Measurements from ENCODE around the gene ANKLE2.
A peak's percentile ranks its signal among the peaks of the same experiment; 100 is the strongest.

The ANKLE2 gene

GRCh38 chr12:132685400-132685799 lies 76.2 kb downstream of the ANKLE2 start:
- Histone ChIP-seq H3K9ac (ENCODE audit: low read length) (peak overlapping the region; percentile 87; the same call in 1 of the 2 replicates), H4K20me1 (ENCODE audit: low read depth, low read length) (peaks cover 17% of the 10 kb centered on the region), H3F3A (ENCODE audit: insufficient read depth) (0 out of 2 replicates have a peak, but pooled peaks cover 3% of the 10 kb centered on the region), H2AFZ (ENCODE audit: low read depth, low read length, severe bottlenecking) (no peak overlapping the region), H3K36me3 (ENCODE audit: low read length) (no peaks in the 10 kb centered on the region), H3K4me3 (ENCODE audit: insufficient read depth, low read length, poor library complexity, severe bottlenecking) (no peak overlapping the region), H3K4me2 (ENCODE audit: low read depth, low read length, poor library complexity, severe bottlenecking) (peak overlapping the region; percentile 58), H3K27ac (ENCODE audit: low read depth, low read length) (no peak overlapping the region), H3K9me2 (replicated peaks; ENCODE audit: insufficient read depth, low read length) (no peaks in the 10 kb centered on the region), H3K9me3 (ENCODE audit: insufficient read depth, low read length) (no peaks in the 10 kb centered on the region), H3K27me3 (ENCODE audit: low read length) (no peaks in the 10 kb centered on the region), H3K79me2 (ENCODE audit: insufficient read depth, low read length) (peaks cover 74% of the 10 kb centered on the region)
- TF ChIP-seq CTCF (IDR thresholded peaks at IDR 0.05; ENCODE audit: insufficient read depth, low read length, poor library complexity, severe bottlenecking) (no peak), EZH2phosphoT487 (conservative IDR thresholded peaks at IDR 0.05; ENCODE audit: low read length) (no peak)

- no peaks in the 10 kb centered on the region for H3K27me3 ChIP-seq (ENCODE audit: low read length)
- H3K36me3 ChIP-seq (ENCODE audit: low read length), result no peaks in the 10 kb centered on the region; the same call in 1 of the 2 replicates
- H3K9ac ChIP-seq (ENCODE audit: low read length), result no peak overlapping the region
- no peaks in the 10 kb centered on the region for H3F3A ChIP-seq (ENCODE audit: insufficient read depth)
- no peak overlapping the region for H3K27ac ChIP-seq (ENCODE audit: low read depth, low read length)
- no peak for TF ChIP-seq CTCF (IDR thresholded peaks at IDR 0.05; ENCODE audit: insufficient read depth, low read length, poor library complexity, severe bottlenecking)
- no peak for TF ChIP-seq EZH2phosphoT487 (conservative IDR thresholded peaks at IDR 0.05; ENCODE audit: low read length)
- H4K20me1 ChIP-seq (ENCODE audit: low read depth, low read length), result peaks cover 13% of the 10 kb centered on the region
- no peak overlapping the region for H3K4me2 ChIP-seq (ENCODE audit: low read depth, low read length, poor library complexity, severe bottlenecking)
- H3K79me2 ChIP-seq (ENCODE audit: insufficient read depth, low read length), result peaks cover 38% of the 10 kb centered on the region
- no peaks in the 10 kb centered on the region for H3K9me3 ChIP-seq (ENCODE audit: insufficient read depth, low read length)
- no peak overlapping the region for H3K4me3 ChIP-seq (ENCODE audit: insufficient read depth, low read length, poor library complexity, severe bottlenecking)
- H2AFZ ChIP-seq (ENCODE audit: low read depth, low read length, severe bottlenecking), result no peak overlapping the region
- no peaks in the 10 kb centered on the region for H3K9me2 ChIP-seq (replicated peaks; ENCODE audit: insufficient read depth, low read length)
These were observed 84.1 kb downstream of the ANKLE2 start for GRCh38 chr12:132677492-132677891.

- H3K27me3 ChIP-seq (ENCODE audit: low read length), result no peaks in the 10 kb centered on the region
- H3K79me2 ChIP-seq (ENCODE audit: insufficient read depth, low read length), result peaks cover 24% of the 10 kb centered on the region
- no peaks in the 10 kb centered on the region for H3K9me3 ChIP-seq (ENCODE audit: insufficient read depth, low read length)
- no peak overlapping the region for H3K4me3 ChIP-seq (ENCODE audit: insufficient read depth, low read length, poor library complexity, severe bottlenecking)
- no peak overlapping the region for H3K27ac ChIP-seq (ENCODE audit: low read depth, low read length)
- no peak overlapping the region for H2AFZ ChIP-seq (ENCODE audit: low read depth, low read length, severe bottlenecking)
- H3K9ac ChIP-seq (ENCODE audit: low read length), result no peak overlapping the region
- TF ChIP-seq EZH2phosphoT487 (conservative IDR thresholded peaks at IDR 0.05; ENCODE audit: low read length) (no peak), CTCF (IDR thresholded peaks at IDR 0.05; ENCODE audit: insufficient read depth, low read length, poor library complexity, severe bottlenecking) (no peak)
- H4K20me1 ChIP-seq (ENCODE audit: low read depth, low read length), result peaks cover 10% of the 10 kb centered on the region
- no peaks in the 10 kb centered on the region; the same call in 1 of the 2 replicates for H3K36me3 ChIP-seq (ENCODE audit: low read length)
- H3K9me2 ChIP-seq (replicated peaks; ENCODE audit: insufficient read depth, low read length), result no peaks in the 10 kb centered on the region
- H3F3A ChIP-seq (ENCODE audit: insufficient read depth), result no peaks in the 10 kb centered on the region
- no peak overlapping the region for H3K4me2 ChIP-seq (ENCODE audit: low read depth, low read length, poor library complexity, severe bottlenecking)
These were observed 85.7 kb downstream of the ANKLE2 start for GRCh38 chr12:132675757-132676432.

Measured in SU-DHL-6 (cell line).